HG02763 (cell line): Measurements from ENCODE around the gene BTG2.
"Not testable (repeated sequence)": the region's sequence is repeated elsewhere in the genome, so short reads cannot be mapped to it uniquely, and the experiment has no call there.

Experiments used
- ATAC-seq: cut with Tn5 transposase; IDR thresholded peaks from one replicate; pipeline ENCODE4 v1.9.1; 2021; ENCODE audit warnings: mild to moderate bottlenecking, moderate library complexity; ENCODE audit not compliant: unreplicated experiment

The BTG2 gene

GRCh38 chr1:203311368-203312301 is 6.3 kb downstream of the BTG2 start:
- no peak for ATAC-seq

GRCh38 chr1:203314025-203314759 is 8.9 kb downstream of the BTG2 start:
- ATAC-seq, result not testable (repeated sequence)

GRCh38 chr1:203316626-203317093 is 11.3 kb downstream of the BTG2 start:
- ATAC-seq, result no peak

GRCh38 chr1:203317429-203318228 is 12.3 kb downstream of the BTG2 start:
- ATAC-seq, result no peak

GRCh38 chr1:203318229-203318517 is 12.9 kb downstream of the BTG2 start:
- ATAC-seq, result no peak

GRCh38 chr1:203320591-203321272 is 15.4 kb downstream of the BTG2 start:
- peak; percentile 57 for ATAC-seq

GRCh38 chr1:203321273-203322052 is 16.1 kb downstream of the BTG2 start:
- no peak for ATAC-seq

GRCh38 chr1:203322500-203323179 is 17.3 kb downstream of the BTG2 start:
- no peak for ATAC-seq

- ATAC-seq, result no peak
Observed at GRCh38 chr1:203323587-203323986, 18.3 kb downstream of the BTG2 start.

- no peak for ATAC-seq
Observed at GRCh38 chr1:203324105-203325025, 19.0 kb downstream of the BTG2 start.

GRCh38 chr1:203325026-203325417 is 19.7 kb downstream of the BTG2 start:
- peak; percentile 25 for ATAC-seq

GRCh38 chr1:203325418-203326091 is 20.2 kb downstream of the BTG2 start:
- ATAC-seq, result no peak

- peak; percentile 71 for ATAC-seq
Observed at GRCh38 chr1:203326830-203327683, 21.7 kb downstream of the BTG2 start.

- peak; percentile 21 for ATAC-seq
Observed at GRCh38 chr1:203327684-203328457, 22.6 kb downstream of the BTG2 start.

GRCh38 chr1:203328714-203329122 is 23.4 kb downstream of the BTG2 start:
- ATAC-seq, result no peak

- no peak for ATAC-seq
Observed at GRCh38 chr1:203331224-203331623, 25.9 kb downstream of the BTG2 start.
